HFFc6 (cell line): ENCODE measurements around the gene IL23R. TPM values are rescaled to one million over a fixed set of nuclear protein-coding genes. Genes with fewer than 3 reads are reported as not detected.

Source experiments
- DNase-seq: peaks from one replicate; pipeline ENCODE4 v3.0.0-alpha.2; 2018
- H3K27ac Mint-ChIP-seq: 2 replicates; pipeline ENCODE4 v1.8.0; 2020; ENCODE audit warnings: mild to moderate bottlenecking, mixed read lengths
- H3K27me3 Mint-ChIP-seq: 2 replicates; pipeline ENCODE4 v1.8.0; 2021; ENCODE audit warnings: mild to moderate bottlenecking, moderate library complexity, mixed read lengths; ENCODE audit not compliant: insufficient read depth
- H3K36me3 Mint-ChIP-seq: 2 replicates; pipeline ENCODE4 v1.8.0; 2021; ENCODE audit warnings: low read depth, mixed read lengths
- H3K4me1 Mint-ChIP-seq: 2 replicates; pipeline ENCODE4 v1.8.0; 2020; ENCODE audit warnings: low read depth, mixed read lengths
- H3K4me3 Mint-ChIP-seq: 2 replicates; pipeline ENCODE4 v1.8.0; 2020; ENCODE audit warnings: mild to moderate bottlenecking, moderate library complexity, mixed read lengths
- H3K9me3 Mint-ChIP-seq: 2 replicates; pipeline ENCODE4 v1.8.0; 2020; ENCODE audit warnings: mild to moderate bottlenecking, mixed read lengths
- total RNA-seq, 6 experiments: library from RNA; stranded (reverse); fragmentation: NEBNext Ultra II Directional; extraction: Animal tissue kit (Norgen Biotek cat#: 25700); gene quantifications; 2 replicates in 1 of 6; 3 replicates in 5 of 6; pipeline ENCODE4 v1.2.3, GENCODE V29; 2021
- TF ChIP-seq, protein P1 (sequence below): fragments of 200-600 bp; sonication (generic); IDR thresholded peaks from 2 replicates; pipeline ENCODE4 v1.5.0; 2021; ENCODE audit warnings: antibody characterized with exemption, mild to moderate bottlenecking

The IL23R gene
- total RNA-seq, 6 experiments from 2014 or later = not detected

- peaks cover 29% of the 10 kb centered on the region for H3K27me3 Mint-ChIP-seq
- no peaks in the 10 kb centered on the region for H3K4me1 Mint-ChIP-seq
- no peak for DNase-seq
- TF ChIP-seq, protein P1, sequence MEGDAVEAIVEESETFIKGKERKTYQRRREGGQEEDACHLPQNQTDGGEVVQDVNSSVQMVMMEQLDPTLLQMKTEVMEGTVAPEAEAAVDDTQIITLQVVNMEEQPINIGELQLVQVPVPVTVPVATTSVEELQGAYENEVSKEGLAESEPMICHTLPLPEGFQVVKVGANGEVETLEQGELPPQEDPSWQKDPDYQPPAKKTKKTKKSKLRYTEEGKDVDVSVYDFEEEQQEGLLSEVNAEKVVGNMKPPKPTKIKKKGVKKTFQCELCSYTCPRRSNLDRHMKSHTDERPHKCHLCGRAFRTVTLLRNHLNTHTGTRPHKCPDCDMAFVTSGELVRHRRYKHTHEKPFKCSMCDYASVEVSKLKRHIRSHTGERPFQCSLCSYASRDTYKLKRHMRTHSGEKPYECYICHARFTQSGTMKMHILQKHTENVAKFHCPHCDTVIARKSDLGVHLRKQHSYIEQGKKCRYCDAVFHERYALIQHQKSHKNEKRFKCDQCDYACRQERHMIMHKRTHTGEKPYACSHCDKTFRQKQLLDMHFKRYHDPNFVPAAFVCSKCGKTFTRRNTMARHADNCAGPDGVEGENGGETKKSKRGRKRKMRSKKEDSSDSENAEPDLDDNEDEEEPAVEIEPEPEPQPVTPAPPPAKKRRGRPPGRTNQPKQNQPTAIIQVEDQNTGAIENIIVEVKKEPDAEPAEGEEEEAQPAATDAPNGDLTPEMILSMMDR = no peak
- H3K4me3 Mint-ChIP-seq = no peak overlapping the region
- H3K27ac Mint-ChIP-seq = no peak overlapping the region
- no peaks in the 10 kb centered on the region for H3K36me3 Mint-ChIP-seq
- peaks cover 1% of the 10 kb centered on the region; the same call in 1 of the 2 replicates for H3K9me3 Mint-ChIP-seq
These were observed 115.0 kb downstream of the IL23R start for GRCh38 chr1:67281244-67281643.

- no peaks in the 10 kb centered on the region for H3K36me3 Mint-ChIP-seq
- H3K9me3 Mint-ChIP-seq = no peaks in the 10 kb centered on the region
- H3K4me3 Mint-ChIP-seq = no peak overlapping the region
- no peak overlapping the region for H3K27ac Mint-ChIP-seq
- TF ChIP-seq, protein P1 = no peak
- H3K4me1 Mint-ChIP-seq = no peaks in the 10 kb centered on the region
- DNase-seq = no peak
- peaks cover 30% of the 10 kb centered on the region for H3K27me3 Mint-ChIP-seq
These were observed 119.7 kb downstream of the IL23R start for GRCh38 chr1:67285780-67286488.

- Mint-ChIP-seq H3K36me3 (no peaks in the 10 kb centered on the region), H3K4me3 (no peak overlapping the region), H3K27ac (no peak overlapping the region), H3K27me3 (peaks cover 29% of the 10 kb centered on the region), H3K4me1 (no peaks in the 10 kb centered on the region), H3K9me3 (no peaks in the 10 kb centered on the region)
- TF ChIP-seq, protein P1 = no peak
- DNase-seq = no peak
These were observed 124.0 kb downstream of the IL23R start for GRCh38 chr1:67290236-67290635.

GRCh38 chr1:67294836-67295617 is 128.8 kb downstream of the IL23R start:
- TF ChIP-seq, protein P1 = no peak
- DNase-seq = no peak
- Mint-ChIP-seq H3K36me3 (no peaks in the 10 kb centered on the region), H3K9me3 (no peaks in the 10 kb centered on the region), H3K4me1 (no peaks in the 10 kb centered on the region), H3K27me3 (peaks cover 21% of the 10 kb centered on the region), H3K27ac (no peak overlapping the region), H3K4me3 (no peak overlapping the region)

DNA sequence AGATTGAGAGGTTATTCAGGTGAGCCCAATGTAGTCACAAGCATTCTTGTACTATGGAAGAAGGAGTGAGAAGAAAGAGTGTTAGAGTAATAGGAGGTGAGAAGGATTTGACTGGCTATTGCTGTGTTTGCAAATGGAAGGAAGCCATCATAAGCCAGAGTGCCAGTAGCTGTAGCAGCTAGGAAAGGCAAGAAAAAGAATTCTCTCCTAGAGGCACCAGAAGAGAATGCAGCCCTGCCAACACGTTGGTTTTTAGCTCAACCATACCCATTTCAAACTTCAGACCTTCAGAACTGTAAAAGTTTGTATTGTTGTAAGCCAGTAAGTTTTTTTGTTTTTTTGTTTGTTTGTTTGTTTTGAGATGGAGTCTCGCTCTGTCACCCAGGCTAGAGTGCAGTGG is 132.5 kb downstream of the IL23R start:
- no peak for DNase-seq
- H3K9me3 Mint-ChIP-seq = no peaks in the 10 kb centered on the region
- TF ChIP-seq, protein P1 = no peak
- no peaks in the 10 kb centered on the region for H3K4me1 Mint-ChIP-seq
- H3K27me3 Mint-ChIP-seq = peaks cover 16% of the 10 kb centered on the region
- H3K27ac Mint-ChIP-seq = no peak overlapping the region
- H3K4me3 Mint-ChIP-seq = no peak overlapping the region
- no peaks in the 10 kb centered on the region for H3K36me3 Mint-ChIP-seq
